Loucy (cell line): ENCODE measurements around the gene SYNE2.

ENCODE experiments used
- CTCF ChIP-seq: fragments of 200-600 bp; sonication (generic); conservative IDR thresholded peaks from 2 replicates; pipeline ENCODE4 v1.5.1; 2014; ENCODE audit warnings: mild to moderate bottlenecking, antibody characterized with exemption, low read length
- EZH2phosphoT487 ChIP-seq: fragments of 200-600 bp; IDR thresholded peaks from 2 replicates; pipeline ENCODE4 v1.6.1; 2018; ENCODE audit warnings: antibody characterized with exemption, mild to moderate bottlenecking, moderate library complexity, borderline replicate concordance

- no peak for TF ChIP-seq EZH2phosphoT487
- TF ChIP-seq CTCF = no peak
Measured at GRCh38 chr14:64196056-64196455, 343.3 kb downstream of the SYNE2 start.
